ENCODE measurements around the gene MOV10. TPM values are rescaled to one million over a fixed set of nuclear protein-coding genes. Genes with fewer than 3 reads are reported as not detected.

The MOV10 gene
- polyA plus RNA-seq, 1 donor: 81.1 TPM

- no peak for DNase-seq
Observed at GRCh38 chr1:112698366-112699310, 24.2 kb downstream of the MOV10 start.

GRCh38 chr1:112699425-112700144, 25.1 kb downstream of the MOV10 start:
- no peak for DNase-seq

DNA sequence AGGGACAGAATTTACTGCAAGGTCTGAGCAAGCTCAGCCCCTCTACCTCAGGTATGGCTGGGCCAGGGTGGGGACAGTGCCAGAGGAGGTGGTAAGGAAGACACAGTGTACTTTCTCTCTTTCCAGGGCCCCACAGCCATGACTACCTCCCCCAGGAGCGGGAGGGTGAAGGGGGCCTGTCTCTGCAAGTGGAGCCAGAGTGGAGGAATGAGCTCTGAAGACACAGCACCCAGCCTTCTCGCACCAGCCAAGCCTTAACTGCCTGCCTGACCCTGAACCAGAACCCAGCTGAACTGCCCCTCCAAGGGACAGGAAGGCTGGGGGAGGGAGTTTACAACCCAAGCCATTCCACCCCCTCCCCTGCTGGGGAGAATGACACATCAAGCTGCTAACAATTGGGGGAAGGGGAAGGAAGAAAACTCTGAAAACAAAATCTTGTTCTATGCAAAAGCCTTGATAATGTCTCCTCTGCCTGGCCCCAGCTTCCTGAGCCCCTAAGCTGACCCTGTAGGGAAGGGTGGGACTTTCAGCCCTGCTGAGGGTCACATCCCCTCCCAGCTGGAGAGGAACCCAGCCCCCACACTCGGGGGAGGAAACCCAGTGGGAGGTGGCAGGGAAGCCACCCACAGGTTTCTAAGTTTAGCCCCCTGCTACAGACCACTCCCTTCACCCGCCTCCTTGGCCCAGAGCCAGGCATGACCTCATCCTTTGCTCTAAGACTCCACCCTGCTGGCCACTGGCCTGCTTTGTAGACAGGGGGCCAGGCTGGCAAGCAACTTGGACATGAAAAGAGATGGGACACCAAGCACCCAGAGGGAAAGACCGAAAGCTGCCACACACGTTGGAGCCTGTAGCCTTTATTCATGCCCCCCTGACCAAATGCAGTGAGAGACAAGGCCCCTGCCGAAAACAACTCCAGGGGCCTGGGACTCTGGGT, 26.1 kb downstream of the MOV10 start:
- DNase-seq: peak; percentile 95

DNA sequence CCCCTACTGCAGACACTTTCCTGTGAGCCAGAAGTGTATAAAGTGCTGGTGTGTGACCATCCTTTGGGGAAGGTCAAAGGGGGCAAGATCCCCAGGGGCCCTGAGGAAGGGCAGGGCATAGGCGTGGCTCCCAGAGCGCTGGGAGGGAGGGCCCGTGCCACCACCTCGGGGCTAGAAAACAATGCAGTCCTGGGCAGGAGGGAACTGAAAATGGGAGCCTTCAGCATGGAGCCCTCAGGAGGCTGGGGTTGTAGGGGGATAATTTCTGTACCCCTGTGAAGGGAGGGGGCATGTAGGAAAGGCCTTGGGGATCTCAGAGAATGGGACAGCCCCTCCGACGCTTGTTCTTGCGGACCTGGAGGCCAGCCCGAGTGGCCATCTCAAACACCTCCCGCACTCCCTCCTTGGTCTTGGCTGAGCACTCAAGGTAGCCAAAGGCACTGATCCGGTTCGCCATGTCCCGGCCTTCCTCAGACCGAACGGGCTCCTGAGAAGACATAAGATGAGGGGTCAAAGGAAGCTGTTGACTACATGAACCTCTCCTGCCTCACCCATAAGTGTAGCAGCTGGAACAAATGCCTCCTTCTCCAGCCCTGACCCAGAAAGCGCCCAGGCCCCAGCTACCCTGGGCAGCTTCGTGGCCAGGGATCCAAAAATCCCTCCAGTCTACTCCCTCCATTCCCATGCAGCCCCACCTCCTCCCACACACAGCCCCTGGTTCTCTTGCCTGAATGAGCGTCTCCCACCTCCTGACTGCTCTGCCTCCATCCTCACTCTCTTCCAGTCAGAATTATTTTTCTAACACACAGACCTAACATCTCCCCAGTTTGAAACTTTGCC, 27.0 kb downstream of the MOV10 start:
- DNase-seq: no peak

DNA sequence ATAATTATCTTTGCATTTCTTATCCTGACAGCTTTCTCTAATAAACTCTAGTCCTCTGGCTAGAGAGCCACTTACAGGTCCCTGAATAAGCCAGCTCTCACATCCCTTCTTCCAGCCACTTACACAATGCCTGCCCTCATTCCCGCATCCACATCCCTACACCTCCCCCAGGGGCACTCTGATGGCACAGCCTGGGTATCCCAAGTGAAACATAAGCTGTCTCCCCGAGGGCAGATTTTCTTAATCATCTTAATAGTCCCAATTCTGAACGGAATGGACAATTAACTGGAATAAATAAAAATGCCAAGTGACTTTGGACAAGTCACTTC, 27.6 kb downstream of the MOV10 start:
- DNase-seq: no peak

DNA sequence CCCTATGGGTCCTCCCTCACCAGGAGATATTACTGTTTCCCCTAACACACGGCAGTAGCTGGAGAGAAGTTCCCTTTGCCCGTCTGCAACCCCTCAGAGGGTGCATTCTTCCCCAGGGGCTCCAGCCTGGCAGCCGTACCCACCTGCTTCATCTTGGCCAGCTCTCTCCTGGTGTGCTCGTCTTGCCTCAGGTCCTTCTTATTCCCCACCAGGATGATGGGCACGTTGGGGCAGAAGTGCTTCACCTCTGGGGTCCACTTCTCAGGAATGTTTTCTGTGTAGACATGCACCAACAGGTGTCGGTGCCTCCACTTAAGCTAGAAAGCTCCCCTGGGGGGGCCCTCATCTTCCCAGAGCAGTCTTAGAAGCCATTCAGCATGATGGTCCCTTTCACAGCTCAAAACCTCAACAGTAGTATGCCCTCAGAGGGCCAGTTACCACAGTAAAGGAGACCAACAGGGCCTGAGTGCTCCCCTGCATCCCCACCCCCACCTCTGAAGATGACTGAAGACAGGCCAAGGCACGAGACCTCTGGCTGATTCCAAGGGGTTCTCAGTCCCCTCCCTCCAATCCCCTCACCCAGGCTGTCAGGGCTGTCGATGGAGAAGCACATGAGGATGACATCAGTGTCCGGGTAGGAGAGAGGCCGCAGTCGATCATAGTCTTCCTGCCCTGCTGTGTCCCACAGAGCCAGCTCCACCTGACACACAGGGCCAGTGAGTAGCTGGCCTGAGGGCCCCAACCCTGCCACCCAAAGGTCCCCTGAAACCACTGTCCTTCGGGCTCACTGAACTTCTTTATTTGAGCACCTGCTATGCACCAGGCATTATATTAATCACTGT, 28.2 kb downstream of the MOV10 start:
- no peak for DNase-seq

- no peak for DNase-seq
Observed at GRCh38 chr1:112703706-112704105, 29.2 kb downstream of the MOV10 start.

DNA sequence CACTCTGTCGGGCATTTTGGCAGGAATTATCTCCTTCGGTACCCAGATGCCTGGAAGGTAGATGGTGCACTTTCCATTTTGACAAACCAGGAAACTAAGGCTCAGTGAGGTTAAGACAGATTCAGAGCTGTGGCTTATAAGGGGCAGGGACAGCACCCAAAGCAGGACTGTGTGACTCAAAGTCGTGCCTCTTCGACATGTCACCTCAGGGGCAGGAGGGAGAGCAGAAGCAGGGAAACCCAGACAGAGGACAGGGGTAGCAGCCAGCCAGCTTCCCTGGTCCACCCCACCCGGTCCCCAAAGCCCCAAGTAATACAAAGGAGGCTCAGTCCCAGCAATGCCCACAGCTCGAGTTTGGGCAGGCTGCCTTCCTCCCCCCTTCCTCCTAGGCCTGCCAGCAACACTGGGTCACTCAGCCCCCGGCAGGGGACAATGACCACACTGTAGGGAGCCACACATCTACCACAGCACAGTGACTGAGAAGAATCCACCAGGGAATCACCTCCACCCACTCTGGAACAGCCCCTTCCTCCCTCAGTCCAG, 30.0 kb downstream of the MOV10 start:
- no peak for DNase-seq

DNA sequence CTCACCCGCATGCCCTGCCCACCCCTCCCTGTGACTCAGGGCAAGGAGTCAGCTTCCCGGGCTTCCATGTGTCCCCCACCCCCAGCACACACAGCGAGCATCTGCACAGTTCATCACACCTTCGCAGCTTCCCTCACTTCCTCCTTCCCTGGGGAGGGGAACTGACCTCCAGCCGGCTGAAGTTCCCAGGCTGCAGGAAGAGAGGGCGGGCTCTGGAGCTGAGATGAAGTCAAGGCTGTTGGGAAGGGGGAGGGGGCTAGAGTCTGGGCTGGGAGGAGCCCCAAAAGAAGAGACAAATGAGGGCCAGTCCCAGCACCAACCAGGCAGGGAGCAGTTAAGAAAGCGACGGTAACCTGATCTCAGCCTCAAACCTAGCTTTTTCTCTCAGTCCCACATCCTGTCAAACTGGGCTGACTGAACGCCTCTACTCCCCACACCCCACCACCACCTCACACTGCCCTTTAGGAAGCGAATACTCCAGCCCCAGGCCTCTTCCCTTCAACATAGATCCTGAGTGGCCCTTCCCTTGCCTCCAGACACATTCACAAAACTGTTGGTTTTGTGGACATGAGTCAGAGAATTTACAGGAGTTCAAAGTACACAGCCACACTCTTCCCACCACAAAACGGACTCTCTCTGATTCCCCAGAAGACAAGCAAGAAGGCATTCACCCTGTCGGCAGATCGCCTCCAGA, 30.6 kb downstream of the MOV10 start:
- DNase-seq: peak; percentile 97

DNA sequence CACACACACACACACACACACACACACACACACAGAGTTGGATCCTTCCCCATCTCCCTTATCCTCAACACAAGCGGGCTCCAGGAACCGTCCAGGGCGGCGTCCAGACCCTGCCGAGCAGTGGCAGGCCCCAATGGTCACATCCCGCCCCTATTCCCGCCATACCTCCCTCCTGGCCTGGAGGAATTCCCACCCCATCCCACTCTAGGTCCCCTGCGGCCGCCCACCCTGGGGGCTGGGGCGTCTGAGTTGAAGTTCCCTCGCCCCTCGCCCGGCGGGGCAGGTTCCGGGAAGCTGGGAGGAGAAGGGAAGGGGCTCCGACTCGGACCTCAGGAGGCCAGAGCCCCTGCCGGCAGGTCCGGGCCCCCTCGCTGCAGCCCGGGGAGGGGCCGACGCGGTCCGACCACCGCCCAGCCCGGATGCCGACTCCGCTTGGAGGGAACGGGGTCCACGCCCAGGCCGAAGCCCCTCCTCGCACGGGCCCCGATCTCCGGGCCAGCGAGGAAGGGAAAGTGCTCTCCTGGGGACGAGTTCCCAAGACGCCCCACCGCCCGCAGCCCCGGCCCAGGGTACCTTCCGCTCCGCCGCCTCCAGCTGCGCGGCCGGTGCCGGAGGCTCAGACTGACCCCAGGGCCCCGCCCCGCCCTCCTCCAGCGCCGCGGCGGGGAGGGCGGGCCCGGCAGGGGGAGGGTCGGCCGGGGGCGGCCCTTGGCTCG, 32.2 kb downstream of the MOV10 start, which contains the start of gene RHOC:
RHOC (minus strand) TSS at position 623 of the 716 bp plus-strand sequence. CDS start 3,328 bp downstream, outside the sequence.
- DNase-seq: no peak

DNA sequence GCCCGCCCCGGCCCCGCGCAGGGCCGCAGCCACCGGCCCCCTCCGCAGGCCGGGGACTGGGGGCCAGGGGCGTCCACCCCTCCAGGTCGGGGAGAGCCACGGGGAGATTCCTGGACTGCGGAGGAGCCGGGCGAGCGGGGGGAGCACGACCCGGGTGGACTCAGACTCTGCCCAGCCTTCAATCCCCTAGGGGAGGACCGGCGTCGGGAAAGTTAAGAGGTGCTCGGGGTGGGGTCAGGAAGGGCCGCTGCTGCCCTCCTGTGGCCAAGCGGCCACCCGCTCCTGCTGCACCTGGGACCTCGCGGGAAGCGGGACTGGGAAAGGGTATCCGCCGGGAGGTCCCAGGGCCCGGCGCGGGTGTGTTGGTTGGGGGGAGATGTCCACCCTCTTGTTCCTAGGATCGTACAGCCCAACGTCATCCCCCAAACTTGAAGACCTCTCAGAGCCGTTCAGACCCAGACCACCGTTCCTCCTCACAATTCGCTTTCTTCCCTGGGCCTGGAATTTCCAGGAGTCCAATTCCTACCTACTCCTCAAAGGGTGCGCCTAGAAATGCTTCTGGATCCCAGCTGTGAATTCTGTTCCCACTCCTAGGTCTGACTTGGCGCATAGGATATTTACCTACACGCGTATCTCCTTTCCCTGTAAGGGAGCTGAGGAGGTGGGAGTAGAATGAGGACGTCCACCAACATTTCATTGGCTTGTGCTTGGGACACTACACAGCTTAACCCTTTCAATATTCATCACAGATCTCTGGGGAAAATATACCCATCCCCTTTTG, 33.0 kb downstream of the MOV10 start:
- peak; percentile 90 for DNase-seq

GRCh38 chr1:112708002-112708448, 33.6 kb downstream of the MOV10 start:
- no peak for DNase-seq

- DNase-seq: no peak
Observed at GRCh38 chr1:112708489-112708888, 34.0 kb downstream of the MOV10 start.

GRCh38 chr1:112710159-112710558, 35.7 kb downstream of the MOV10 start:
- no peak for DNase-seq

DNA sequence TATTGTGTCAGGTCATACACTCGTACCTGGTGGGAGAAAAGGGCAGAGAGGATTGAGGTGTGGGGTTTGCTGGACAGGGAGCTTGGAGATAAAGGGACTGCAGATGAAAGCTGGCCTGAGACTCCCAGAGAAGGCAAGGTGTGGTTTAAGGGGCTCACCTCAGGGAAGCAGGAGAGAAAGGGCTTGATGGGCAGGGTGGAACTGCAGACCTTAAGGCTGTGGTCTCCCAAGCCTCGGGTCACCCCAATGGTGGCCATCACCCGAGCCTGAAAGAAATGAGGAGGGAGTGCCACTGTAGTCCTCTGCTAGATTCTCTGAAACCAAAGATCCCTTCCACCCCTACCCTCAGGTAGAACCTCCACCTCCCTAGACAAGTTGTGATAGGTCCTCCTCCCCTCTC, 36.1 kb downstream of the MOV10 start:
- DNase-seq: no peak

DNA sequence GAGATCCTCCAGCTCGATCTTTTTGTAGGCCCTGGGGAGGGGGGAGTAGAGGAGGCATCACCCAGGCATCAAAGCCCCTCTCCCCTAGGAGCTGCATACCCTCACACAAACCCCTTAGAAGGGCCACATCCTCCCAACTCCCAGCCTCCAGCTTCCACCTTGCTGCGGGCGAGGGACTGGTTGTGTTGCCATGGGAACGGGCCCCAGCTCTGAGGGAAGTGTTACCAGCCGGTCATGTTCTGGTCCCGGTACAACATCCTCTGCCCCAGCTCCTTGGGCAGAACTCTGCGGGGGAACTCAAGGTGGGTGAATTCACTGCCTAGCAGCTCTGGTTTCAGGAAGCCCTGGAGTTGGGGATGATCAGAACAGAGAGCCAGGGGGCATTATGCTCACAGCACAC, 36.6 kb downstream of the MOV10 start:
- no peak for DNase-seq

DNA sequence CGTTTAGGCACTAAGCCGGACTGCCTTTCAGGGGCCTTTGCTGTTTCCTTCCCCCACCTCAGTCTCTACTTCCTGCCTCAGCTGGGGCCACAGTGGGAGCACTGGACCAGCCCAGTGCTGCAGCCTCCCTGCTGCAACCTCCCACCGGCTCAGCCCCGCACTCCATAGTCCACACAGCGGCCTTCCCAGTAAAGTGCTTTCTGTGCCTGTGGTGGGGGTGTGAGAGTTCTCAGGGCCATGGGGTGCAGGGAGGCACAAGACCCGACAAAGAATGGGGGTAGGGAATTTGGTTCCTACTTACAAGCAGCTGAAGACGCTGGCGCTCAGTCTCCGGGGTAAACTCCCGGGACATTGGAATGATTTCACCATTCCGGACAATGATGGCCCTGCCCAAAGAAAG, 37.2 kb downstream of the MOV10 start:
- DNase-seq: no peak

- no peak for DNase-seq
Observed at GRCh38 chr1:112712191-112712590, 37.7 kb downstream of the MOV10 start.

Measured in left kidney (tissue), 2 donors.